ENCODE data around the gene STXBP1. TPM values are rescaled to one million over a fixed set of nuclear protein-coding genes. Genes with fewer than 3 reads are reported as not detected.

STXBP1 gene
- total and polyA plus RNA-seq, 2 of the 13 experiments (the other 11 are each of a cell fraction or from before 2014, with no cell fraction given) = 2.9 TPM

DNA sequence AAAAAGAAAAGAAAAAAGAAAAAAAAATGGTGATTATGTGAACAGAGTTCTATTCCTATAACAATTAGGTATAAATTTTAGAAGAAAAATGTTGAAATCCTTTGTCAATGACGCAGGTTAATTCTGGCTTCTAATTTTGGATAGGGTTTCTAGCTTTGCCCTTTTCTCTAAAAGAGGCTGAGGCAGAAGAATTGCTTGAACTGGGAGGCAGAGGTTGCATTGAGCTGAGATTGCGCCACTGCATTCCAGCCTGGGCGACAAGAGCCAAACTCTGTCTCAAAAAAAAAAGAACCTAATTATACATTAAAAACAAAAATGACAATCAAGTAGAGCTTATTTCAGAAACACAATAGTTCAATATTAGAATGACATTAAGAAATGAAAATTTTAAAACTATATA lies 2.9 kb downstream of the STXBP1 start:
- TF ChIP-seq AKAP8 (CRISPR knock-in tag; IDR thresholded peaks at IDR 0.05) (no peak), DBP (CRISPR knock-in tag; IDR thresholded peaks at IDR 0.05; ENCODE audit: not compliant biosample characterization) (no peak), CEBPB (IDR thresholded peaks at IDR 0.05; ENCODE audit: borderline replicate concordance, low read depth, low read length) (peak; percentile 76), TEAD3 (CRISPR knock-in tag; optimal IDR thresholded peaks at IDR 0.05; ENCODE audit: borderline replicate concordance) (peak; percentile 84), CEBPG (CRISPR knock-in tag; IDR thresholded peaks at IDR 0.05) (peak; percentile 71), MYC (CRISPR knock-in tag; IDR thresholded peaks at IDR 0.05; ENCODE audit: borderline replicate concordance) (no peak), POLR2A (IDR thresholded peaks at IDR 0.05; ENCODE audit: insufficient read depth in 1 of 2, low read depth in 2 of 2, low read length in 2 of 2) (no peak), RBM22 (optimal IDR thresholded peaks at IDR 0.05; ENCODE audit: low read length) (no peak), ZNF83 (CRISPR knock-in tag; IDR thresholded peaks at IDR 0.05; ENCODE audit: borderline replicate concordance) (no peak), SSRP1 (CRISPR knock-in tag; IDR thresholded peaks at IDR 0.05) (no peak), ZNF263 (CRISPR knock-in tag; IDR thresholded peaks at IDR 0.05) (no peak), ZNF235 (CRISPR knock-in tag; IDR thresholded peaks at IDR 0.05; ENCODE audit: borderline replicate concordance) (no peak), GPN1 (CRISPR knock-in tag; IDR thresholded peaks at IDR 0.05; ENCODE audit: borderline replicate concordance) (no peak), NR2F1 (CRISPR knock-in tag; IDR thresholded peaks at IDR 0.05) (no peak)
- Histone ChIP-seq H2AFZ (ENCODE audit: low read length) (no peak overlapping the region), H3K4me1 (ENCODE audit: insufficient read depth, low read length) (peaks cover 21% of the 10 kb centered on the region), H3K4me2 (ENCODE audit: low read depth, low read length) (no peak overlapping the region), H4K20me1 (ENCODE audit: insufficient read depth, low read length) (no peaks in the 10 kb centered on the region), H3K79me2 (ENCODE audit: insufficient read depth, low read length) (no peaks in the 10 kb centered on the region), H3K27ac (ENCODE audit: extremely low read length, insufficient read depth, low read length) (no peak overlapping the region), H3K4me3 (replicated peaks in 1 of 3; ENCODE audit: insufficient read depth in 1 of 3, low read depth in 2 of 3, low read length in 3 of 3) (no peak overlapping the region), H3K27me3 (ENCODE audit: control insufficient read depth in 1 of 2, insufficient read depth in 2 of 2, low read length in 2 of 2) (peaks cover 0 to 7% of the 10 kb centered on the region in 2 experiments; a peak in 3 of 5 replicates), H3K9me3 (ENCODE audit: low read length) (no peaks in the 10 kb centered on the region), H3K9ac (ENCODE audit: insufficient read depth, low read depth, low read length) (no peak overlapping the region), H3K36me3 (replicated peaks in 1 of 2; ENCODE audit: control insufficient read depth in 1 of 2, insufficient read depth in 2 of 2, low read length in 2 of 2) (no peaks in the 10 kb centered on the region)
- peak; percentile 21 for FAIRE-seq
- ChIA-PET POLR2A (interaction anchor here (0.7 to 0.9 kb wide), 2 partner anchors 50 to 120 kb away, joined by 4 read pairs; partner anchors contain the start of gene TOR2A), CTCF (ENCODE audit: low intra/inter-chr PET ratio, low total read pairs) (no interaction called here)
- DNase-seq (ENCODE audit: low spot score) = no peak
- intact Hi-C loops (cut with micrococcal nuclease; ENCODE audit: unreplicated experiment) (no loop called here), in situ Hi-C loops (cut with HindIII; ENCODE audit: extremely low pct_ligation_motif_present, low pct_unique_long_range_greater_than_20kb) (no loop called here)
- 30% methylated on average over 3 of the region's 3 CpGs for WGBS (ENCODE audit: low lambda C conversion rate)
- ATAC-seq = no peak
- no TSS peak for BruUV-seq (replicated peaks)

All from HepG2 (cell line).